ENCODE results near the gene ASTN2. TPM values are rescaled to one million over a fixed set of nuclear protein-coding genes. Genes with fewer than 3 reads are reported as not detected.

The ASTN2 gene
- total RNA-seq, 2 donors from 2014 or later = 113 to 153 TPM

DNA sequence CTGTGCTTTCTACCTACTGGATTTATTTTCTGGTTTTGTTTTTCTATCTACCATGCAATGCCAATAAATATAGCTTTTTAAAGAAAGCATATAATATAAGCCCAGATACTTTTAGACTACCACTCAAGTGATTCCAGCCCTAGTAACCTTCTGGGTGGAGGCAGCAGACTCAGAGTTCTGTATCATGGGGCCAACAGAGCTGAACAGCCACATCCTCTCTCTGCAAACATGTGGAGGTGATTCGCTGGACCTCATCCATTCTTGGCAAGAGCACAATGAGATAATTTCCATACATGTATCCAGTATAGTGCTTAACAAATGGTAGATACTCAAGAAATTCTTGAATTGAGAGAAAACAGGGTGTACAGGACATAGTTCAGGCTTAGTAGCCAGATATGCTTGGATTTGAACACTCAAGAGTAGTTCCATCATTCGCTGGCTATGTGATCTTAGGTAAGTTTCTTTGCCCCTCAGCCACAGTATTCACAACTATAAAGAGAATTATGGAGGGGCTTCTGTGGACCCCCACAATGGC, 124.5 kb downstream of the ASTN2 start:
- Histone ChIP-seq H3K27ac (no peak overlapping the region), H3K4me1 (replicated peaks) (peaks cover 7% of the 10 kb centered on the region), H3K4me3 (no peak overlapping the region), H3K27me3 (replicated peaks; ENCODE audit: insufficient read depth) (no peaks in the 10 kb centered on the region), H3K9me3 (no peaks in the 10 kb centered on the region), H3K36me3 (no peaks in the 10 kb centered on the region)
- intact Hi-C loops (cut with DNase I) = no loop called here
- DNase-seq (ENCODE audit: low spot score) = no peak
- 93% methylated on average over 2 of the region's 2 CpGs for WGBS
- TF ChIP-seq POLR2A (IDR thresholded peaks at IDR 0.05) (no peak), POLR2AphosphoS5 (IDR thresholded peaks at IDR 0.05) (no peak)
- TF ChIP-seq, protein P1, sequence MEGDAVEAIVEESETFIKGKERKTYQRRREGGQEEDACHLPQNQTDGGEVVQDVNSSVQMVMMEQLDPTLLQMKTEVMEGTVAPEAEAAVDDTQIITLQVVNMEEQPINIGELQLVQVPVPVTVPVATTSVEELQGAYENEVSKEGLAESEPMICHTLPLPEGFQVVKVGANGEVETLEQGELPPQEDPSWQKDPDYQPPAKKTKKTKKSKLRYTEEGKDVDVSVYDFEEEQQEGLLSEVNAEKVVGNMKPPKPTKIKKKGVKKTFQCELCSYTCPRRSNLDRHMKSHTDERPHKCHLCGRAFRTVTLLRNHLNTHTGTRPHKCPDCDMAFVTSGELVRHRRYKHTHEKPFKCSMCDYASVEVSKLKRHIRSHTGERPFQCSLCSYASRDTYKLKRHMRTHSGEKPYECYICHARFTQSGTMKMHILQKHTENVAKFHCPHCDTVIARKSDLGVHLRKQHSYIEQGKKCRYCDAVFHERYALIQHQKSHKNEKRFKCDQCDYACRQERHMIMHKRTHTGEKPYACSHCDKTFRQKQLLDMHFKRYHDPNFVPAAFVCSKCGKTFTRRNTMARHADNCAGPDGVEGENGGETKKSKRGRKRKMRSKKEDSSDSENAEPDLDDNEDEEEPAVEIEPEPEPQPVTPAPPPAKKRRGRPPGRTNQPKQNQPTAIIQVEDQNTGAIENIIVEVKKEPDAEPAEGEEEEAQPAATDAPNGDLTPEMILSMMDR (IDR thresholded peaks at IDR 0.05) = no peak

DNA sequence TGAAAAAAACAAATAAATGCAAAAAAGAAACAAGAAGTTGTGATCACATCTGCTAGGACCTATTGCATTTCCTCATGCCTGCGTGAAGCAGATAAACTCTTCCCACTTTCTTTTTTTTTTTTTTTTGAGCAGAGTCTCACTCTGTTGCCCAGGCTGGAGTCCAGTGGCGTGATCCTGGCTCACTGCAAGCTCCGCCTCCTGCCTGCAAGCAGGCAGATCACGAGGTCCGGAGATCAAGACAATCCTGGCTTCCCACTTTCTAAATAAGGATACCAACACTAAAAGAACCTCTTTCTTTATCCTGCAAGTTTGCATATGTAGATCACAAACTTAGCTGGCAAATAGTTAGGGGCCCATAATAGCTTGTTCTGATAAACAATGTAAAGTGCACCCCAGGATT, 128.6 kb downstream of the ASTN2 start:
- Histone ChIP-seq H3K9me3 (no peaks in the 10 kb centered on the region), H3K4me1 (replicated peaks) (no peaks in the 10 kb centered on the region), H3K27ac (no peak overlapping the region), H3K27me3 (replicated peaks; ENCODE audit: insufficient read depth) (no peaks in the 10 kb centered on the region), H3K36me3 (no peaks in the 10 kb centered on the region), H3K4me3 (no peak overlapping the region)
- 73% methylated on average over 5 of the region's 5 CpGs for WGBS
- intact Hi-C loops (cut with DNase I) = no loop called here
- TF ChIP-seq POLR2AphosphoS5 (IDR thresholded peaks at IDR 0.05) (no peak), POLR2A (IDR thresholded peaks at IDR 0.05) (no peak)
- TF ChIP-seq, protein P1 (IDR thresholded peaks at IDR 0.05) = no peak
- DNase-seq (ENCODE audit: low spot score) = no peak

DNA sequence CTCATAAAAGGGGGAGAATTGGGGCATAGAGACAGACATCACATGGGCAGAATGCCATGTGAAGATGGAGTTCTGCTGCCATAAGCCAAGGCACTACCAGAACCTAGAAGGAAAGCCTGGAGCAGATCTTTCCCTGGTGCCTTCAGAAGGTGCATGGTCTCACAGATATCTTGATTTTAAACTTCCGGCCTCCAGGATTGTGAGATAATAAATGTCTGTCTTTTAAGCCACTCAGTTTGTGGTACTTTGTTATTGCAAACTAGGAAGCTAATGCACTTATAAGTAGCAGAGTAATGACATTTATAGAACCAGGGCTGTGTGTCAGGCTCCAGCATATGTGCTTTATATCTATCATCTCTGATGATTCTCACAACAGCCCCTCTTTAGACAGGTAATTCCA, 130.4 kb downstream of the ASTN2 start:
- no peak overlapping the region for H3K27ac ChIP-seq
- H3K27me3 ChIP-seq (replicated peaks; ENCODE audit: insufficient read depth) = no peaks in the 10 kb centered on the region
- no peaks in the 10 kb centered on the region for H3K36me3 ChIP-seq
- H3K4me1 ChIP-seq (replicated peaks) = no peaks in the 10 kb centered on the region
- DNase-seq (ENCODE audit: low spot score) = no peak
- no peaks in the 10 kb centered on the region for H3K9me3 ChIP-seq
- WGBS = 75% methylated on average over 1 of the region's 1 CpG
- TF ChIP-seq, protein P1 (IDR thresholded peaks at IDR 0.05) = no peak
- TF ChIP-seq POLR2A (IDR thresholded peaks at IDR 0.05) (no peak), POLR2AphosphoS5 (IDR thresholded peaks at IDR 0.05) (no peak)
- H3K4me3 ChIP-seq = no peak overlapping the region
- intact Hi-C loops (cut with DNase I) = no loop called here

DNA sequence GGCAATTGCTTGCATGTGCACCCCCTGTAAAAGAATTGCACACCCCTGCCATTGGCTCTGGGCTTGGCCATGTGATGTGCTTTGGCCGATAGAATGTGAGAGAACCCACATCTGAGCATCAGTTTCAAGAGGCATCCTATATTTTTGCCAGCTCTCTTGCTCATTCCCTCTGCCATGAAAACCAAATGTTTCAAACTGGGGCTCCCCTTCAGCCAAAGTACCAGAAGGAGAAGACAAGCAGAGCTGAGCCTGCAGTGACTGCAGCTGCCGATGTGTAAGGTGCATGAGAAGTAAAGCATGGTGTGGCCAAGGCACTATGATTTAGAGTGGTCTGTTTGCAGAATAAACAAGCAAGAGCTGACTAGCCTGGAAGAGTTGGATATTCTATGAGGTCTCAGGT, 132.3 kb downstream of the ASTN2 start:
- intact Hi-C loops (cut with DNase I) = no loop called here

More for the DNA sequence above, 132.3 kb downstream of the ASTN2 start:
- no peak overlapping the region for H3K4me3 ChIP-seq
- no peaks in the 10 kb centered on the region for H3K27me3 ChIP-seq (replicated peaks; ENCODE audit: insufficient read depth)
- no peak for DNase-seq (ENCODE audit: low spot score)
- H3K9me3 ChIP-seq = no peaks in the 10 kb centered on the region
- H3K4me1 ChIP-seq (replicated peaks) = no peaks in the 10 kb centered on the region
- no peak overlapping the region for H3K27ac ChIP-seq
- H3K36me3 ChIP-seq = no peaks in the 10 kb centered on the region
- TF ChIP-seq POLR2A (IDR thresholded peaks at IDR 0.05) (no peak), POLR2AphosphoS5 (IDR thresholded peaks at IDR 0.05) (no peak)
- TF ChIP-seq, protein P1 (IDR thresholded peaks at IDR 0.05) = no peak
- WGBS = 83% methylated on average over 2 of the region's 2 CpGs

Measured in prostate gland (tissue), 2 donors.